ENCODE results near the gene DUSP3.

DNA sequence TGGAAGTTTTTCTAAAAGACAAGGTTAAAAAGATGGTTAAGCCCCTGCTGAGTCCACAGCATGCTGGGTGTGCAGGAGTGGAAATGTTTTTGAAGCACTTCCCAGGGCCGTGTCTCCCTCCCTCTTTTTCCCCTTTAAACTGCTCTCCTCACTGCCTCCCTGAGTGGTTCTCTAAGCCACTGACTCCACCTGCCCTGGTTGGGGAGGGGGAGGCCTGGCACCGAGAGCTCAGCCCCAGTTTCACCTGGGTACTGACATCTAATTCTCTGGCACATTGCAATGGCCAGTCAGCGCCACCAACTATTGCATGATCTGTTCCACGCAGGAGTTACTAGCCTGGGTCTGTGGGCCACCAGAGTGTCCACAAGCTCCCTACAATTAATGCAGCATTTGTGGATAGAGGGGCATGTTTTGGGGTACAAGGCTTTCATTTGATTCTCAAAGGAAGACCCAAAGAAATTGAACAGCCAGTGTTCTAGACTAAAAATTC is 31.5 kb upstream of the DUSP3 start:
- TF ChIP-seq POLR2A (IDR thresholded peaks at IDR 0.05), result no peak
- TF ChIP-seq CTCF (IDR thresholded peaks at IDR 0.05), result no peak

Measured in uterus (tissue), 2 donors.